K562 (cell line): ENCODE results near the gene ZCCHC14. TPM values are rescaled to one million over a fixed set of nuclear protein-coding genes. Genes with fewer than 3 reads are reported as not detected.
A peak's percentile ranks its signal among the peaks of the same experiment; 100 is the strongest.

Experiments used
- ATAC-seq: fragments of 200-7000 bp; cut with Tn5 transposase; 3 replicates; pipeline ENCODE4 v1.9.1; 2020; ENCODE audit warnings: moderate library complexity
- BruUV-seq: library from RNA; stranded (reverse); fragments of 400-500 nt; replicated peaks from 2 replicates; lab custom pipeline; 2021; lab: Mats Ljungman, UMichigan
- CTCF ChIA-PET: fragments of 300-600 bp; formaldehyde crosslinking; extraction: SDS; loops from one replicate; lab custom pipeline; 2021; ENCODE audit warnings: low intra/inter-chr PET ratio; lab: Yijun Ruan, JAX
- POLR2A ChIA-PET: fragments of 300-600, 350-650 bp; sonication (Branson Sonifier 250); formaldehyde crosslinking; extraction: SDS; loops from one replicate; lab custom pipeline; 2021; ENCODE audit warnings: antibody characterized with exemption, inconsistent platforms; lab: Yijun Ruan, JAX
- DNase-seq, 4 experiments: peaks; one replicate each; pipeline versions ENCODE4 v3.0.0 to v3.0.0-alpha.2; 2011 to 2018; ENCODE audit warnings: low spot score in 3 of 4, mixed read lengths in 3 of 4; ENCODE audit errors: extremely low read depth in 1 of 4
- FAIRE-seq: peaks from 2 replicates; lab custom pipeline; 2011; peaks lifted over from hg19 to GRCh38; lab: Jason Lieb, UNC
- H2AFZ ChIP-seq: 2 replicates; pipeline ENCODE4 v1.6.0; 2011; ENCODE audit warnings: low read depth, low read length, control low read depth, inconsistent platforms
- H3K27ac ChIP-seq: fragments of 200-600 bp; 3 replicates; pipeline ENCODE4 v1.8.0; 2011; ENCODE audit warnings: low read depth, mild to moderate bottlenecking, control low read depth, inconsistent platforms, low read length, moderate library complexity, mixed read lengths; ENCODE audit errors: extremely low read depth
- H3K27me3 ChIP-seq, 2 experiments: fragments of 300-600 bp in 1 of 2; 2 replicates in 1 of 2; 3 replicates in 1 of 2; pipeline versions ENCODE4 v1.6.0 to v1.8.0; 2011; ENCODE audit warnings: inconsistent platforms in 2 of 2, low read length in 2 of 2, mild to moderate bottlenecking in 1 of 2, mixed read lengths in 1 of 2, moderate library complexity in 1 of 2; ENCODE audit not compliant: control insufficient read depth in 2 of 2, insufficient read depth in 2 of 2
- H3K36me3 ChIP-seq: fragments of 300-600 bp; 3 replicates; pipeline ENCODE4 v1.8.0; 2011; ENCODE audit warnings: mild to moderate bottlenecking, low read length, inconsistent platforms; ENCODE audit not compliant: control insufficient read depth, insufficient read depth
- H3K4me1 ChIP-seq, 2 experiments: fragments of 200-600 bp in 1 of 2; replicated peaks in 1 of 2; 2 replicates in 1 of 2; 3 replicates in 1 of 2; pipeline versions ENCODE4 v1.5.1 to v1.8.0; 2011; ENCODE audit warnings: inconsistent platforms in 2 of 2, low read length in 2 of 2, mild to moderate bottlenecking in 1 of 2, mixed read lengths in 1 of 2, moderate library complexity in 1 of 2; ENCODE audit not compliant: control insufficient read depth in 2 of 2, insufficient read depth in 2 of 2
- H3K4me2 ChIP-seq: 2 replicates; pipeline ENCODE4 v1.6.1; 2011; ENCODE audit warnings: low read length, control low read depth, inconsistent platforms, mixed read lengths; ENCODE audit not compliant: insufficient read depth
- H3K4me3 ChIP-seq: fragments of 200-600 bp; sonication (generic), shearing (Covaris generic); 2 replicates; pipeline ENCODE4 v1.5.1; 2016; ENCODE audit warnings: control low read depth, inconsistent platforms
- H3K79me2 ChIP-seq: fragments of 200-600 bp; 3 replicates; pipeline ENCODE4 v1.8.0; 2011; ENCODE audit warnings: low read length, inconsistent platforms; ENCODE audit not compliant: control insufficient read depth, insufficient read depth
- H3K9ac ChIP-seq, 2 experiments: 2 replicates each; pipeline versions ENCODE4 v1.6.0 to v1.6.1; 2011; ENCODE audit warnings: low read depth in 2 of 2, low read length in 2 of 2, control low read depth in 1 of 2, inconsistent platforms in 1 of 2, mild to moderate bottlenecking in 1 of 2, mixed read lengths in 1 of 2; ENCODE audit not compliant: insufficient read depth in 1 of 2
- H3K9me1 ChIP-seq: one replicate; pipeline ENCODE4 v1.6.0; 2011; ENCODE audit warnings: inconsistent platforms, mild to moderate bottlenecking, low read length, moderate library complexity; ENCODE audit not compliant: control insufficient read depth, insufficient read depth
- H3K9me3 ChIP-seq: replicated peaks from 2 replicates; pipeline ENCODE4 v1.5.1; 2011; ENCODE audit warnings: low read depth, low read length, inconsistent platforms; ENCODE audit not compliant: control insufficient read depth, insufficient read depth
- H4K20me1 ChIP-seq: replicated peaks from 2 replicates; pipeline ENCODE4 v1.6.1; 2011; ENCODE audit warnings: low read length, inconsistent platforms, mixed read lengths; ENCODE audit not compliant: control insufficient read depth, insufficient read depth
- ATF3 ChIP-seq, 2 experiments: fragments of 450-650 bp in 1 of 2; sonication (generic) in 1 of 2; formaldehyde crosslinking in 1 of 2; IDR thresholded peaks in 1 of 2; conservative IDR thresholded peaks in 1 of 2; 2 replicates each; pipeline versions ENCODE4 v1.6.1 to v1.8.1; 2016 to 2023; ENCODE audit warnings: mild to moderate bottlenecking in 2 of 2, moderate library complexity in 2 of 2, inconsistent platforms in 1 of 2, missing genetic modification reagents in 1 of 2
- CLOCK ChIP-seq: fragments of 250-450 bp; sonication (Bioruptor Pico); IDR thresholded peaks from 2 replicates; pipeline ENCODE4 v1.4.0; 2020; ENCODE audit warnings: mild to moderate bottlenecking, moderate library complexity, borderline replicate concordance
- E2F5 ChIP-seq: sonication (generic); formaldehyde crosslinking; IDR thresholded peaks from 2 replicates; pipeline ENCODE4 v1.8.0; 2022; ENCODE audit warnings: mild to moderate bottlenecking, missing genetic modification reagents
- FOSL1 ChIP-seq: fragments of 200-800 bp; sonication (Bioruptor generic); conservative IDR thresholded peaks from 2 replicates; pipeline ENCODE4 v1.6.1; 2016; ENCODE audit warnings: missing genetic modification characterization, missing compliant biosample characterization
- FOXP4 ChIP-seq: sonication (generic); formaldehyde crosslinking; IDR thresholded peaks from 2 replicates; pipeline ENCODE4 v1.8.0; 2022; ENCODE audit warnings: mild to moderate bottlenecking, missing genetic modification reagents, borderline replicate concordance
- IRF1 ChIP-seq: sonication (generic); formaldehyde crosslinking; IDR thresholded peaks from 2 replicates; pipeline ENCODE4 v1.8.0; 2022; ENCODE audit warnings: missing genetic modification reagents, mild to moderate bottlenecking, borderline replicate concordance
- MBD2 ChIP-seq: sonication (generic); IDR thresholded peaks from 2 replicates; pipeline ENCODE4 v1.6.1; 2016; ENCODE audit warnings: low read depth, borderline replicate concordance
- NFRKB ChIP-seq: fragments of 450-650 bp; IDR thresholded peaks from 2 replicates; pipeline ENCODE4 v1.6.1; 2016; ENCODE audit warnings: low read depth
- NR1H2 ChIP-seq: sonication (generic); formaldehyde crosslinking; IDR thresholded peaks from 2 replicates; pipeline ENCODE4 v1.4.0; 2020; ENCODE audit warnings: mild to moderate bottlenecking, missing genetic modification reagents
- RHOXF2B ChIP-seq: fragments of 250-450 bp; sonication (Bioruptor Pico); conservative IDR thresholded peaks from 2 replicates; pipeline ENCODE4 v1.5.1; 2021
- SRSF1 ChIP-seq: fragments of 200-400 bp; formaldehyde crosslinking; IDR thresholded peaks from 2 replicates; pipeline ENCODE4 v1.6.1; 2017; ENCODE audit warnings: mild to moderate bottlenecking, low read depth, low read length, moderate library complexity
- ZFX ChIP-seq: sonication (generic); formaldehyde crosslinking; IDR thresholded peaks from 2 replicates; pipeline ENCODE4 v1.8.0; 2022; ENCODE audit warnings: mild to moderate bottlenecking, missing genetic modification reagents, moderate library complexity
- WGBS: fragments of 100-300 bp; shearing (Covaris generic); methylation state at CpG from one replicate; pipeline ENCODE4 v1.1.6; 2016; ENCODE audit warnings: low coverage, mixed read lengths; ENCODE audit not compliant: insufficient coverage; ENCODE audit errors: missing lambda C conversion rate; 5-methylcytosine and 5-hydroxymethylcytosine counted together
- in situ Hi-C: fragments of 300-500 bp; cut with MboI; formaldehyde crosslinking; loops from 4 replicates; pipeline ENCODE4 v1.15.0; 2018; ENCODE audit warnings: inconsistent platforms, mixed read lengths
- intact Hi-C: fragments of 100-400 bp; cut with micrococcal nuclease; formaldehyde crosslinking; loops from 2 replicates; pipeline ENCODE4 v1.14.2; 2022
- polyA plus RNA-seq, 8 experiments: library from polyadenylated mRNA; depleted of rRNA in 4 of 8; stranded (reverse) in 5 of 8; unstranded in 3 of 8; fragments of >200 nt; fragmentation: Nextera tagmentation in 2 of 8; fragmentation: Illumina TruSeq in 1 of 8; extraction: Ambion mirVana in 2 of 8; extraction: Trizol in 1 of 8; gene quantifications; 2 replicates each; pipeline versions ENCODE4 v1.2.1 to v1.2.3, GENCODE V29; 2011 to 2014; ENCODE audit warnings: inconsistent platforms in 1 of 8, missing spikeins in 1 of 8
- total RNA-seq, 7 experiments: library from RNA; depleted of rRNA in 6 of 7; stranded (reverse); fragments of >200 nt in 6 of 7; fragmentation: Illumina TruSeq in 2 of 7; extraction: Trizol in 2 of 7; gene quantifications; 2 replicates each; pipeline versions ENCODE4 v1.2.1 to v1.2.3, GENCODE V29; 2011 to 2021; ENCODE audit warnings: low replicate concordance in 1 of 7

Gene ZCCHC14
- total and polyA plus RNA-seq, 9 of the 15 experiments (the other 6 are each of a cell fraction or from before 2014, with no cell fraction given): 1.5 to 12.4 (median 2.9) TPM

GRCh38 chr16:87372305-87372704 lies 120.5 kb downstream of the ZCCHC14 start (continued):
- TF ChIP-seq FOXP4: no peak
- no peak for TF ChIP-seq NR1H2 (CRISPR knock-in tag)
- TF ChIP-seq ATF3 (IDR thresholded peaks at IDR 0.05): no peak
- no peak for TF ChIP-seq ATF3 (CRISPR knock-in tag; conservative IDR thresholded peaks at IDR 0.05)

- FAIRE-seq (no peak), ATAC-seq (no peak), DNase-seq (no peak)
- Histone ChIP-seq H2AFZ (no peak overlapping the region), H3K9ac (peak overlapping the region in 1 of 2 experiments; percentile 19; a peak in 1 of 4 replicates), H3K27ac (no peak overlapping the region), H4K20me1 (peaks cover 9% of the 10 kb centered on the region; the same call in 1 of the 2 replicates), H3K9me3 (no peaks in the 10 kb centered on the region), H3K9me1 (no peaks in the 10 kb centered on the region), H3K36me3 (peaks cover 21% of the 10 kb centered on the region; the same call in 2 of the 3 replicates), H3K4me3 (no peak overlapping the region), H3K4me2 (no peak overlapping the region), H3K27me3 (no peaks in the 10 kb centered on the region), H3K79me2 (peaks cover 83% of the 10 kb centered on the region), H3K4me1 (peaks cover 9 to 11% of the 10 kb centered on the region in 2 experiments; a peak in 4 of 5 replicates)
- 88% methylated on average over 20 of the region's 20 CpGs for WGBS
- BruUV-seq: no TSS peak
- in situ Hi-C loops: no loop called here
- intact Hi-C loops: no loop called here
- POLR2A ChIA-PET: interaction anchor here (1.5 kb wide), 1 partner anchor 10 kb away, joined by 3 read pairs; no protein-coding TSS in a partner anchor
- CTCF ChIA-PET: no interaction called here
- TF ChIP-seq ZFX (CRISPR knock-in tag) (no peak), RHOXF2B (CRISPR knock-in tag) (no peak), E2F5 (no peak), SRSF1 (no peak), CLOCK (no peak), NFRKB (no peak), FOSL1 (no peak), MBD2 (no peak), IRF1 (CRISPR knock-in tag) (no peak)
These were observed 121.5 kb downstream of the ZCCHC14 start for GRCh38 chr16:87371261-87371866.
